Lower leg skin (tissue), 3 donors: ENCODE results near the gene TPMT.

Experiments
- POLR2A ChIP-seq, 2 donors: fragments of 450-650 bp; IDR thresholded peaks; one replicate each; pipeline ENCODE4 v1.6.1; 2016 to 2017; ENCODE audit warnings: antibody characterized with exemption in 2 of 2, mild to moderate bottlenecking in 1 of 2, moderate library complexity in 1 of 2
- TF ChIP-seq, protein P1 (sequence below), 3 donors: fragments of 450-650 bp; IDR thresholded peaks; one replicate each; pipeline ENCODE4 v1.5.1; 2016; ENCODE audit warnings: antibody characterized with exemption in 3 of 3, mild to moderate bottlenecking in 3 of 3, moderate library complexity in 2 of 3

DNA sequence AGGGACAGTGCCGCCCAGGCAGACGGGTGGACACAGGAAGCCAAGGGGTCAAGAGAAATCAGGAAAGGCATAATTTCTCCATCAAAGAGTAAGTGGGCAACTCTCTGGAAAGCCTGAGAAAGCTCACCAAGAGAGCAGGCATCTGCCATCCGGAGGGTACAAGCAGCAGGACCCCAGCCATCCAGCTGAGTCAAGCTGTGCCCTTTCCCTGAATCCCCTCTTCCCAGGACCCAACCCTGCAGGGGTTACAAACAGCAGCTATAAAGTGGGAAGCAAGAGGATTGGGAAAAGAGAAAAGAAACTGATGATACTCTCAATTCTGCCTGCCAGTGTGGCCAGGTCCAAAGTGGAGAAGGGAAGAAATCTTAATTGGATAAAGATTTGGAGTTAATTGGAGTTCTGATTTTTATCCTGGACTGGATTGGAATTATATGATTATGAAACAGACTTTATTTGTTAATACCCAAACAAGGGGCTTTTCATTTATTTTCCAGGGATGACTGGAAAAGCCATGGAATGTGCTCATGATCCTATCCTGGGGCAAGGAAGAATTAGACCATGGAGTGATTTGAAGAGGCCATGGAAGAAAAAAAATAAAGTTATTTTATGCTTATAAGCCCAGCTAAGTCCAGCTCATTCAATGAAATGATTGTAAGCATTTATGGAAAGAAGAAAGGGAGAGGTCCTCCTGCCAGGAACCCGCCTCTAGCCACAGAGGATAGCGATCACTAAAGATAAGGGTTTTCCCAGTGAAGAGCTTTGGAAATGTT lies 67.3 kb downstream of the TPMT start:
- TF ChIP-seq, protein P1, sequence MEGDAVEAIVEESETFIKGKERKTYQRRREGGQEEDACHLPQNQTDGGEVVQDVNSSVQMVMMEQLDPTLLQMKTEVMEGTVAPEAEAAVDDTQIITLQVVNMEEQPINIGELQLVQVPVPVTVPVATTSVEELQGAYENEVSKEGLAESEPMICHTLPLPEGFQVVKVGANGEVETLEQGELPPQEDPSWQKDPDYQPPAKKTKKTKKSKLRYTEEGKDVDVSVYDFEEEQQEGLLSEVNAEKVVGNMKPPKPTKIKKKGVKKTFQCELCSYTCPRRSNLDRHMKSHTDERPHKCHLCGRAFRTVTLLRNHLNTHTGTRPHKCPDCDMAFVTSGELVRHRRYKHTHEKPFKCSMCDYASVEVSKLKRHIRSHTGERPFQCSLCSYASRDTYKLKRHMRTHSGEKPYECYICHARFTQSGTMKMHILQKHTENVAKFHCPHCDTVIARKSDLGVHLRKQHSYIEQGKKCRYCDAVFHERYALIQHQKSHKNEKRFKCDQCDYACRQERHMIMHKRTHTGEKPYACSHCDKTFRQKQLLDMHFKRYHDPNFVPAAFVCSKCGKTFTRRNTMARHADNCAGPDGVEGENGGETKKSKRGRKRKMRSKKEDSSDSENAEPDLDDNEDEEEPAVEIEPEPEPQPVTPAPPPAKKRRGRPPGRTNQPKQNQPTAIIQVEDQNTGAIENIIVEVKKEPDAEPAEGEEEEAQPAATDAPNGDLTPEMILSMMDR (IDR thresholded peaks at IDR 0.05), result no peak
- TF ChIP-seq POLR2A (IDR thresholded peaks at IDR 0.05), result no peak
